AG09319 (cell line): ENCODE measurements around the gene CDC37L1.
"Not testable (repeated sequence)": the region's sequence is repeated elsewhere in the genome, so short reads cannot be mapped to it uniquely, and the experiment has no call there.

Source experiments
- DNase-seq: peaks from one replicate; pipeline ENCODE4 v3.0.0-alpha.2; 2010; ENCODE audit warnings: low read depth; ENCODE audit errors: extremely low read depth
- CTCF ChIP-seq: IDR thresholded peaks from 2 replicates; pipeline ENCODE4 v1.5.1; 2011; ENCODE audit warnings: low read depth, mild to moderate bottlenecking, inconsistent platforms, low read length, moderate library complexity

Gene CDC37L1

GRCh38 chr9:4654538-4654937, 24.8 kb upstream of the CDC37L1 start:
- no peak for TF ChIP-seq CTCF
- DNase-seq = no peak

DNA sequence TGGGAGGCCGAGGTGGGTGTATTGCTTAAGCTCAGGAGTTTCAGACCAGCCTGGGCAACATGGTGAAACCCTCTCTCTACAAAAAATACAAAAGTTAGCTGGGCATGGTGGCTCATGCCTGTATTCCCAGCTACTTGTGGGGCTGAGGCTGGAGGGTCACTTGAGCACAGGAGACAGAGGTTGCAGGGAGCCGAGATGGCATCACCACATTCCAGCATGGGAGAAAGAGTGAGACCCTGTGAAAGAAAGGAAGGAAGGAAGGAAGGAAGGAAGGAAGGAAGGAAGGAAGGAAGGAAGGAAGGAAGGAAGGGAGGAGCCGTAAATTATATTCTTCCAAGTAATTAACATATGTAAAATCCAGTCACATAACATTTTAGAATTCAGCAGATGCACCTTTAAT, 23.2 kb upstream of the CDC37L1 start:
- not testable (repeated sequence) for DNase-seq

GRCh38 chr9:4656621-4657020, 22.7 kb upstream of the CDC37L1 start:
- TF ChIP-seq CTCF = no peak
- DNase-seq = no peak

- TF ChIP-seq CTCF = no peak
- DNase-seq = no peak
Measured at GRCh38 chr9:4657426-4658159, 21.8 kb upstream of the CDC37L1 start.

GRCh38 chr9:4660665-4661064, 18.7 kb upstream of the CDC37L1 start:
- not testable (repeated sequence) for DNase-seq

- no peak for DNase-seq
- TF ChIP-seq CTCF = no peak
Measured at GRCh38 chr9:4661165-4661564, 18.2 kb upstream of the CDC37L1 start.

GRCh38 chr9:4661611-4662010, 17.8 kb upstream of the CDC37L1 start:
- TF ChIP-seq CTCF = no peak
- no peak for DNase-seq

GRCh38 chr9:4662108-4662988, 17.0 kb upstream of the CDC37L1 start, which contains the start of gene PLPP6:
Gene PLPP6 (plus strand): TSS chr9:4662294. CDS start chr9:4662376, 82 bp downstream.
- TF ChIP-seq CTCF = peak; percentile 66
- DNase-seq = peak; percentile 52
